ENCODE data around the gene ZBTB8B.

Gene ZBTB8B

GRCh38 chr1:32509939-32510338 lies 45.1 kb downstream of the ZBTB8B start:
- no peak for DNase-seq
